GM12801 (cell line): ENCODE results near the gene DOCK9.

Source experiments
- TF ChIP-seq, protein P1 (sequence below): IDR thresholded peaks from one replicate; pipeline ENCODE4 v1.5.1; 2011; ENCODE audit warnings: control low read depth; ENCODE audit not compliant: insufficient read length; ENCODE audit errors: extremely low read depth

DOCK9 gene

DNA sequence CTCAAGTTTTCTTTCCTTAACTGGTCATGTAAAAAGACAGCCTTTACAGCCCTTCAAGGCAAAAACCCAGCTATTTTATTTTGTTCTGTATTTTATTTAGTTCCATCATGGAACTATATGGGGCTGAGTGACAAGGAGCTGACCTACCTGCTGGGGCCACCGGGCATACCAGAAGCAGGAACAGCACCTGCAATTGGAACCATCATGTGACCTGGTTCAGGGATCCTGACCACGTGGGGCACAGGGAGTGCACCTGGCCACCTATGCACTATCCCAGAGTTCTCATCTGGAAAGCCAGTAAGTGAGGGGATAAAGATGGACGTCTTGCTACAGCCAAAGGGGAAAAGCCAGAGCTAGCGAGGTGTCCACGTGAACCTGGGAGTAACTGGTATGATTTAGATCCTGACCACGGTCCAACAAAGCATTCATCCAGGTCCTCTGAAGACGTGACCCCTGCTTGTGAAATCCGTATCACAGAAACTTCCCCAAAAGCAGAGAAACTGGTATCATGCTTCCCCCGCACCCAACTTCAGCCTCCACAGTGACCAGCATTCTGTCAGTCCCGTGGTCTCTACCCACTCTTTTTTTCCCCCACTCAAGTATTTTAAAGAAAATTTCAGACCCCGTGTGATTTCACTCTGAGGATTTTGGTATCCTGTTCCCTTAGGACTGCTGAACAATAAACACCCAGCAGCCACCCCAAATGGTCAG is 184.9 kb downstream of the DOCK9 start:
- TF ChIP-seq, protein P1, sequence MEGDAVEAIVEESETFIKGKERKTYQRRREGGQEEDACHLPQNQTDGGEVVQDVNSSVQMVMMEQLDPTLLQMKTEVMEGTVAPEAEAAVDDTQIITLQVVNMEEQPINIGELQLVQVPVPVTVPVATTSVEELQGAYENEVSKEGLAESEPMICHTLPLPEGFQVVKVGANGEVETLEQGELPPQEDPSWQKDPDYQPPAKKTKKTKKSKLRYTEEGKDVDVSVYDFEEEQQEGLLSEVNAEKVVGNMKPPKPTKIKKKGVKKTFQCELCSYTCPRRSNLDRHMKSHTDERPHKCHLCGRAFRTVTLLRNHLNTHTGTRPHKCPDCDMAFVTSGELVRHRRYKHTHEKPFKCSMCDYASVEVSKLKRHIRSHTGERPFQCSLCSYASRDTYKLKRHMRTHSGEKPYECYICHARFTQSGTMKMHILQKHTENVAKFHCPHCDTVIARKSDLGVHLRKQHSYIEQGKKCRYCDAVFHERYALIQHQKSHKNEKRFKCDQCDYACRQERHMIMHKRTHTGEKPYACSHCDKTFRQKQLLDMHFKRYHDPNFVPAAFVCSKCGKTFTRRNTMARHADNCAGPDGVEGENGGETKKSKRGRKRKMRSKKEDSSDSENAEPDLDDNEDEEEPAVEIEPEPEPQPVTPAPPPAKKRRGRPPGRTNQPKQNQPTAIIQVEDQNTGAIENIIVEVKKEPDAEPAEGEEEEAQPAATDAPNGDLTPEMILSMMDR: no peak

DNA sequence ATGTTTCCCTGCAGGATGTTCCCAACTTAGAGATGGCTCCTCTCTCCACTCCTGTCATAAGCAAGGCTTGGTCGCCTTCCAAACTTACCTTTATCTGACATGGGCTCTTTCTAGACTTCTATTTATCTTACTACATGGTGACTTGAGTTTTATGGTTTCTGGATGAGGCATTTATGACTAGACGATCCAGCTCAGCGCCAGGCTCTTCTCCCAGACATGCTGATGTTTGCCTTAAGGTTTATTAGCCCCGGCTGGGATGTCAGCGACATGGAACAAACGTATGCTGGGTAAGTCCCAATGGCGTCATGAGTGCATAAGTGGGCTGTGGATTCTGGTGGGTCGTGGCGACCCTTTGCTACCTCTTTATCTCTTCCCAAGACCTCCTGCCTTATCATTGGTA is 185.5 kb downstream of the DOCK9 start:
- TF ChIP-seq, protein P1: no peak

DNA sequence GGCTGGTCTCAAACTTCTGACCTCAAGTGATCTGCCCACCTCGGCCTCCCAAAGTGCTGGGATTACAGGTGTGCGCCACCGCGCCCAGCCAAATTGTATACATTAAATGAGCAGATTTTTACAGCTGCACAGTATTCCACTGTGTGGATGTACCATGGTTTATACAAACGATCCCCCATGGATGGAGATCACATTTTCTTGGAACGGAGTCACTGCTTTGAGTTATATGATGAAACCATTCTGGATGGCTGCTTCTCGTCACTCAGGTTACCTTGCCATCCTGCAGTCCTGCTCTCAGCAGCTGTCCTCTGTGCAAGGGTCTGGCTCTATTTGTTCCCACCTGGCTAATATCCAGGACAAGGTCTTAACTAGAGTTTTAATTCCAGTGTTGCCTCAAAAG is 186.3 kb downstream of the DOCK9 start:
- TF ChIP-seq, protein P1: no peak

DNA sequence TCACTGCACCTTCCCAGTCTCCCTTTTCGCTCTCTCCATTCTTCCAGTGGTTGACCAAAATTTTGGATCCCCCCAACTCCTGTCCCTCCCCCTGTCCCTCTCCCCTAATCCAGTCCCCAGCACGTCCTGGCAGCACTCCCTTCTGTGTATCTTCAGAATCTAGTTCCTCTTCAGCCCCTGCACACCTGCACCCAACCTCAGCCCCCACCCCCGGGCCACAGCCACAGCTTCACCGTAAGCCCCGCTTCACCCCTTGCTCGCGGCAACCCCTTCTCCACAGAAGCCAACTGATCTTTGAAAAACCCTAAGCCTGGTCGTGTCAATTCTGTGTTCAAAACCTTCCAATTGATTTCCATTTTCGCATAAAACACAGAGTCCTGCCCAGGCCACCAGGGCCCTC is 189.9 kb downstream of the DOCK9 start:
- TF ChIP-seq, protein P1: no peak

DNA sequence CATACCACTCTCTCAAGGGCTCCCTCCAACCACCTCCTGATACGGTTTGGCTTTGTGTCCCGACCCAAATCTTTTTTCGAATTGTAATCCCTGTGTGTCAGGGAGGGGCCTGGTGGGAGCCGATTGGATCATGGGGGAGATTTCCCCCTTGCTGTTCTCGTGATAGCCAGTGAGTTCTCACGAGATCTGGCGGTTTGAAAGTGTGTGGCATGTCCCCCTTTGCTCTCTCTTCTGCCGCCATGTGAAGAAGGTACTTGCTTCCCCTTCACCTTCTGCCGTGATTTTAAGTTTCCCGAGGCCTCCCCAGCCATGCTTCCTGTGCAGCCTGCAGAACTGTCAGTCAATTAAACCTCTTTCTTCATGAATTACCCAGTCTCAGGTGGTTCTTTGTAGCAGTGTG is 190.7 kb downstream of the DOCK9 start:
- TF ChIP-seq, protein P1: no peak

DNA sequence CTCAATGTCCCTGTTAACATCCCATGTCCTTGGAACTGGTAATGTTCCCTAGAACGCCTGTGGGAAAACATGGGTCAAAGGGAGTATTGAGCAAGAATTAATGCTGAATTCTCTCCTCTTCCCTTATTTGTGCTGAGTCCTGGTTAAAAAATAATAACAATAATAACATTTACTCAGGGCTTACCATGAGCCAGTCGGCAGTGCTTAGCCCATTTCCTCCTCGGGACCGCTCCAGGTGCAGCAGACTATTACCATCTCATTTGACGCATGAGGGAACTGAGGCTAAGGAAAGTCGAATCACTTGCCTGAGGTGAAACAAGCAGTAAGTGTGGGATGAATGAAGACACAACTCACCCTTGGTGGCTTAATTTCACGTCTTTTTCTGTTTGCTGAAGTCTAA is 191.8 kb downstream of the DOCK9 start:
- TF ChIP-seq, protein P1: no peak

DNA sequence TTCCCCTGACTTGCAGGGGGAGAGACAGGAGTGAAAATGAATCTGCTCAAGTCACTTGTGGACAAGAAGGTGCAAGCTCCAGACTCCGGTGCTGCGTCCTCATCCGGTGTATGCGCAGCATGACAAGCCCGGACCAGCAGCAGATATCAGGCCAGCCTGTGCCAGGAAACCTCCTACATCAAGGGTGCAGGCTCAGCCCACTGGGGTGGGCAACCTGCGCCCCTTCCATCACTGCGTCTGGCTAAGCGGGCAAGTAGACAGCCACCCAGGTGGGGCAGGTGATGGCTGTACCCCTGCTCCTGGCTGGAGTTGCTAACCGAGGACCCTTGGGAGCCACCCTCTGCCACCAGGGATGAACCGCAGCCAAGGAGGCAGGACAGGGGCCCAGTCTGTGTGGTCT is 192.5 kb downstream of the DOCK9 start:
- TF ChIP-seq, protein P1: no peak

DNA sequence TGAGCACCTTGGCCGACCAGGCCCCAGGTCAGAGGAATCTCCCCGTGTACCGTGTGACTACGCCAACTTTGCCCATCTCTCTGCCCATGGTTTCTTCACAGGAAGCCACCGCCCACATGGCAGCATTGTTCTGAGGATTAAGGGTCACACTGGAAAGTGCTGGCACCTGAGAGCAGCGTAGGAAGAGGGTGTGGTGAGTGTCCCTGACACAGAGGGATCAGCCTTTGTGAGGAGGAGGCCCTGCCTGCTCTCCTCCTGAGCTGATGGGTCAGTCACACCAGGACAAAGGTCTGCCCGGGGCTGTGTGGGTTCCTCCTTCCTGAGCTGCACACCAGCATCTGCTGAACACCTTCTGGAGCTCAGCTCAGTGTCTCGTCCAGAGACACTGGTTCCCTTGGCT is 193.2 kb downstream of the DOCK9 start:
- TF ChIP-seq, protein P1: no peak
